ENCODE measurements around the gene AKR1E2.

AKR1E2 gene

DNA sequence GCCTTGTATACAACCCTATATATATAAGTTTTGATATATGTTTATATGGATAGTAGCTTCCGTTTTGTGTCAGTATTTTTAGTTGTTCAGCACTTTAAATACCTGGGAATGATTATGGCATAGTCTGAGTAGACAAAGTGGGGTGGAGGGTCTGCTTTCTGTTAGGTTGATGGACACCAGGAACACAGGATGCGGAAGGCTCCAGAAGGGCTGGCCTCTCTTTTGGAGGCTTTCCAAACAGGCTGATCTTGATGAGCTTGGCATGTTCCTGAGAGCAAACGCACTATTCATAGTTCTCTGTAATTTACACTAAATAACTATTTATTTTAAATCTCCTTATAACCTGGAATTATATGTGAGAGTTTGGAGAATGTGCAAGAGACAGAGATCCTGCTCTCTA, 12.7 kb downstream of the AKR1E2 start:
- H3K4me3 ChIP-seq (ENCODE audit: low read depth, low read length), result no peak overlapping the region
- DNase-seq (ENCODE audit: low read depth), result no peak
- TF ChIP-seq, protein P1, sequence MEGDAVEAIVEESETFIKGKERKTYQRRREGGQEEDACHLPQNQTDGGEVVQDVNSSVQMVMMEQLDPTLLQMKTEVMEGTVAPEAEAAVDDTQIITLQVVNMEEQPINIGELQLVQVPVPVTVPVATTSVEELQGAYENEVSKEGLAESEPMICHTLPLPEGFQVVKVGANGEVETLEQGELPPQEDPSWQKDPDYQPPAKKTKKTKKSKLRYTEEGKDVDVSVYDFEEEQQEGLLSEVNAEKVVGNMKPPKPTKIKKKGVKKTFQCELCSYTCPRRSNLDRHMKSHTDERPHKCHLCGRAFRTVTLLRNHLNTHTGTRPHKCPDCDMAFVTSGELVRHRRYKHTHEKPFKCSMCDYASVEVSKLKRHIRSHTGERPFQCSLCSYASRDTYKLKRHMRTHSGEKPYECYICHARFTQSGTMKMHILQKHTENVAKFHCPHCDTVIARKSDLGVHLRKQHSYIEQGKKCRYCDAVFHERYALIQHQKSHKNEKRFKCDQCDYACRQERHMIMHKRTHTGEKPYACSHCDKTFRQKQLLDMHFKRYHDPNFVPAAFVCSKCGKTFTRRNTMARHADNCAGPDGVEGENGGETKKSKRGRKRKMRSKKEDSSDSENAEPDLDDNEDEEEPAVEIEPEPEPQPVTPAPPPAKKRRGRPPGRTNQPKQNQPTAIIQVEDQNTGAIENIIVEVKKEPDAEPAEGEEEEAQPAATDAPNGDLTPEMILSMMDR (IDR thresholded peaks at IDR 0.05; ENCODE audit: insufficient read depth, low read depth, low read length, missing control alignments), result no peak

DNA sequence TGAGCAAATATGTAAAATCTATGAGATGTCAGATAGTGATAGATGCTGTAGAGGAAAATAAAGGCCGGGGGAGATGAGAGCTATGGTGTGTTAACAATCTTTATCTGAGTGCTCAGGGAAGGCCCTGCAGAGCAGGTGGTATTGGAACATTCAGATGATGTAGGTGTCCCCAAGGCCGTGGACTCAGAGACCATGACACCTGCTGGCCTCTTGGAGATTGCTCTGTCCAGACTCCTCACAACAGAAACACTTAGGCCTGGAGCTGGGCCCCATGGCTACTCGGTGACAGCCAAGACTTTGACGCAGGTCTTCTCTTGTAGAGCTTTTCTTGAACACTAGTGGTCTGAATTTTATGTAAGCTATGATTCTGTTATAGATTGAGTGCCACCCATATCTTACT, 13.3 kb downstream of the AKR1E2 start:
- H3K4me3 ChIP-seq (ENCODE audit: low read depth, low read length), result no peak overlapping the region
- no peak for DNase-seq (ENCODE audit: low read depth)
- TF ChIP-seq, protein P1 (IDR thresholded peaks at IDR 0.05; ENCODE audit: insufficient read depth, low read depth, low read length, missing control alignments), result no peak

DNA sequence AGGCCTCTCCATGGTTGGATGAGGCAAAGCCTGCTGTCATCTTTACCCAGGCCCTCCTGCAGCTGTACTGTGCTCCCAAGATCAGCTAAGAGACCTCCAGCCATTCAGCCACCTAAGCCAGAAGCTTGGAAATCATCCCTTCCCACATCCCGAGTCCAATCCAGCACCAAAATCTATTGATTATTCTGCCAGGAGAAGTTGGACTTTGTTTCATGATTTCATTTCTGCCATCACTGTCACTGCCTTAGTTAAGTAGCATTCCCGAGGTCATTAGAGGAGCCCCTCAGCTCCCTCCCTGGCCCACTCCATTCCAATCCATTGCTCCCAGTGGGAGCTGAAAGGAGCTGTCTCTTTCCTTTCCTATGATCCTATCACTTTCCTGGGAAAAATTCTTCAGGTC, 14.1 kb downstream of the AKR1E2 start:
- TF ChIP-seq, protein P1 (IDR thresholded peaks at IDR 0.05; ENCODE audit: insufficient read depth, low read depth, low read length, missing control alignments), result no peak
- H3K4me3 ChIP-seq (ENCODE audit: low read depth, low read length), result no peak overlapping the region
- no peak for DNase-seq (ENCODE audit: low read depth)

GRCh38 chr10:4843525-4844180, 17.6 kb downstream of the AKR1E2 start:
- TF ChIP-seq, protein P1 (IDR thresholded peaks at IDR 0.05; ENCODE audit: insufficient read depth, low read depth, low read length, missing control alignments), result no peak
- DNase-seq (ENCODE audit: low read depth), result no peak
- no peak overlapping the region for H3K4me3 ChIP-seq (ENCODE audit: low read depth, low read length)

GRCh38 chr10:4844864-4845263, 18.9 kb downstream of the AKR1E2 start:
- TF ChIP-seq, protein P1 (IDR thresholded peaks at IDR 0.05; ENCODE audit: insufficient read depth, low read depth, low read length, missing control alignments), result no peak
- no peak overlapping the region for H3K4me3 ChIP-seq (ENCODE audit: low read depth, low read length)
- no peak for DNase-seq (ENCODE audit: low read depth)

- no peak overlapping the region for H3K4me3 ChIP-seq (ENCODE audit: low read depth, low read length)
- no peak for DNase-seq (ENCODE audit: low read depth)
- TF ChIP-seq, protein P1 (IDR thresholded peaks at IDR 0.05; ENCODE audit: insufficient read depth, low read depth, low read length, missing control alignments), result no peak
Observed at GRCh38 chr10:4845766-4846165, 19.8 kb downstream of the AKR1E2 start.

GRCh38 chr10:4846775-4847174, 20.8 kb downstream of the AKR1E2 start:
- TF ChIP-seq, protein P1 (IDR thresholded peaks at IDR 0.05; ENCODE audit: insufficient read depth, low read depth, low read length, missing control alignments), result no peak
- no peak overlapping the region for H3K4me3 ChIP-seq (ENCODE audit: low read depth, low read length)
- no peak for DNase-seq (ENCODE audit: low read depth)
